Esophagus muscularis mucosa (tissue), 3 donors: ENCODE results near the gene BPIFB2.

ENCODE experiments used
- CTCF ChIP-seq, 3 experiments: fragments of 200-600 bp in 2 of 3; fragments of 450-650 bp in 1 of 3; sonication (generic) in 2 of 3; IDR thresholded peaks; one replicate each; pipeline ENCODE4 v1.5.1; 2017 to 2019; ENCODE audit warnings: antibody characterized with exemption in 3 of 3, mild to moderate bottlenecking in 2 of 3, moderate library complexity in 1 of 3
- POLR2A ChIP-seq: fragments of 450-650 bp; IDR thresholded peaks from one replicate; pipeline ENCODE4 v1.6.1; 2017; ENCODE audit warnings: antibody characterized with exemption, moderate library complexity, mild to moderate bottlenecking, low read depth

GRCh38 chr20:33015114-33015484 lies 7.6 kb downstream of the BPIFB2 start:
- TF ChIP-seq CTCF (IDR thresholded peaks at IDR 0.05): no peak
- TF ChIP-seq POLR2A: no peak
